ENCODE measurements around the gene OLFML1. TPM values are rescaled to one million over a fixed set of nuclear protein-coding genes. Genes with fewer than 3 reads are reported as not detected.
A peak's percentile ranks its signal among the peaks of the same experiment; 100 is the strongest.

Gene OLFML1
- total and polyA plus RNA-seq, 5 experiments from 2014 or later: 0.15 to 0.22 TPM; not detected in 3

DNA sequence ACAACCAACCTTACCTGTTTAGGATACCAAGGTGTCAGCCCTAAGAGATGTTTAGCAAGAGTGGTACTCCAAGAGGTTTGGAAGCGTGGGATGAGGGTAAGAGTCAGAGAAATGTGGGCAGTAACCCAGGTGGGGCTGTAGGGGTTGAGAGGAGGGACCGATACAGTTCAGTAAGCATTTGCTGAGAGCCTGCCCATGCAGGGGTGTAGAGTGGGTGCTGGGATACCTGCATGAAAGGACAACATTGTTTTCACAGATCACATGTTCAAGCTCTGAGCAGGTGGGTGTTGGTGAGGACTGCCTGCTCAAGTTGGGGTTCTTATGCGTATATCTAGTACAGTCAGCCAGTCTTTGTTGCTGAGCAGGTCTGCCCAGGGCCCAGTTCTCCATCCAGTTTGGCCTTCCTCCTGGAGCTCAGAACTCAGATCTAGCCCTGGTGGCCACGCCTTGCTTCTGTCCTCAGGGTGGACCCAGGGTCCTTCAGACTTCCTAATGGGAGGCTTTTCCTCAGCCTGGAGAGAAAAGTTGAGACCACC, 43.3 kb downstream of the OLFML1 start:
- peak overlapping the region in 9 of 10 donors; percentile 7 to 69 (median 43) for H3K4me3 Mint-ChIP-seq
- ATAC-seq (no peak), DNase-seq (no peak)
- no peaks in the 10 kb centered on the region for H3K27me3 Mint-ChIP-seq
- peaks cover 0 to 2% (median 1%) of the 10 kb centered on the region in 3 donors for H3K36me3 Mint-ChIP-seq
- H3K27ac Mint-ChIP-seq: peak overlapping the region in 9 of 10 donors; percentile 12 to 94 (median 84)
- no peaks in the 10 kb centered on the region for H3K9me3 Mint-ChIP-seq
- peaks cover 32 to 77% (median 60%) of the 10 kb centered on the region in 4 donors for H3K4me1 Mint-ChIP-seq
- POLR2A ChIA-PET: interaction anchor here (0.7 to 1.3 kb wide), 4 partner anchors 13 to 58 kb away, joined by 3 to 6 read pairs (median 3); partner anchors contain the start of gene PPFIBP2

DNA sequence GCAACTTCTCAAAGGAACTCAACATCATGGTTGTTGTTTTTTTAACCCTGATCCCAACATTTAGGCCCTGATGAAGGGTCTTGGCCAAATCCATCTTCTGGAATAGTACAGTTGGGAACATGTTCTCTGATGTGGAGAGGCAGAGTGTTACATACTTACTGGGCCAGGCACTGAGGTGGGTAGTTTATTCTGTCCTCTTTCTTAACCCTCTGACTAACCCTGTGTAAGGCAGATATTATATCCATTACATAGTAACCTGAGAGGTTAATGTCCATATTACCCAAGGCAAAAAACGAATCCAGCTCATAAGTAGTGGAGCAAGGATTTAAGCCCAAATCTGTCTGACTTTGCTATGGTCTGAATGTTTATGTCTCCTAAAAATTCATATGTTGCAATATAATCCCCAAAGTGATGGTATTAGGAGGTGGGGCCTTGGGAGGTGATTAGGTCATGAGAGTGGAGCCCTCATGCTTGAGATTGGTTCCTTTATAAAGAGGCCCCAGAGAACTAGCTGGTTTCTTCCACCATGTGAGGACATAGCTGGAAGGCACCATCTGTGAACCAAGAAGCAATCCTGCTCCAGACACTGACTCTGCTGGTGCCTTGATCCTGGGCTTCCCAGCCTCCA, 44.8 kb downstream of the OLFML1 start:
- POLR2A ChIA-PET: interaction anchor here (0.8 to 1.7 kb wide), 4 partner anchors 9 to 18 kb away, joined by 3 to 8 read pairs (median 4); no protein-coding TSS in a partner anchor
- Mint-ChIP-seq H3K36me3 (peaks cover 0 to 5% (median 0%) of the 10 kb centered on the region in 3 donors), H3K27me3 (peaks cover 0 to 1% (median 0%) of the 10 kb centered on the region in 5 donors)

DNA sequence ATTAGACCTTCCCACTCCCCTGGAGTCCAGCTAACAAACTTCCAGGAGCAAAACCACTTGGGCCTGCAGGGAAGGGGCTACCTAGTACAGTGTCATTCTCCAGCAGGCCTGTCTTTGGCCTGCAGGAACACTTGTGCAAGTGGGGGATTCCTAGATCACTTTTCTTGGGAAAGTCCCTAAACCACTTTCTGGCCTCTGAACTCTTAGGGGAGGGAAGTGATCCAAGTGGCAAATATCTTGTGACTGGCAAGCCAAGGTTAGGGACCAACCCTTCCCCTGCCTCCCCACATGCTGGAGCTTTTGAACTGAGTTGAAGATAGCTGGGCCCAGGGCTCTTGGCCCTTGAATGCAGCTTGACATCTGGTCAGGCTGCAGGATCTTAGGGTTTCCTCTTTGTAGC, 45.7 kb downstream of the OLFML1 start:
- DNase-seq (no peak), ATAC-seq (no peak)
- H3K4me3 Mint-ChIP-seq: no peak overlapping the region
- peak overlapping the region in 6 of 10 donors; percentile 13 to 89 (median 67) for H3K27ac Mint-ChIP-seq
- POLR2A ChIA-PET: interaction anchor here (1.0 to 1.7 kb wide), 3 partner anchors 9 to 17 kb away, joined by 3 to 8 read pairs (median 4); no protein-coding TSS in a partner anchor
- H3K4me1 Mint-ChIP-seq: peaks cover 27 to 77% (median 67%) of the 10 kb centered on the region in 4 donors
- no peaks in the 10 kb centered on the region for H3K9me3 Mint-ChIP-seq
- H3K36me3 Mint-ChIP-seq: peaks cover 0 to 5% (median 0%) of the 10 kb centered on the region in 3 donors
- peaks cover 0 to 2% (median 0%) of the 10 kb centered on the region in 5 donors for H3K27me3 Mint-ChIP-seq

More for the DNA sequence above, 44.8 kb downstream of the OLFML1 start:
- H3K4me1 Mint-ChIP-seq: peaks cover 28 to 77% (median 68%) of the 10 kb centered on the region in 4 donors
- no peak for ATAC-seq
- no peak for DNase-seq
- H3K27ac Mint-ChIP-seq: peak overlapping the region in 5 of 10 donors; percentile 8 to 89 (median 47)
- H3K4me3 Mint-ChIP-seq: no peak overlapping the region
- H3K9me3 Mint-ChIP-seq: no peaks in the 10 kb centered on the region

DNA sequence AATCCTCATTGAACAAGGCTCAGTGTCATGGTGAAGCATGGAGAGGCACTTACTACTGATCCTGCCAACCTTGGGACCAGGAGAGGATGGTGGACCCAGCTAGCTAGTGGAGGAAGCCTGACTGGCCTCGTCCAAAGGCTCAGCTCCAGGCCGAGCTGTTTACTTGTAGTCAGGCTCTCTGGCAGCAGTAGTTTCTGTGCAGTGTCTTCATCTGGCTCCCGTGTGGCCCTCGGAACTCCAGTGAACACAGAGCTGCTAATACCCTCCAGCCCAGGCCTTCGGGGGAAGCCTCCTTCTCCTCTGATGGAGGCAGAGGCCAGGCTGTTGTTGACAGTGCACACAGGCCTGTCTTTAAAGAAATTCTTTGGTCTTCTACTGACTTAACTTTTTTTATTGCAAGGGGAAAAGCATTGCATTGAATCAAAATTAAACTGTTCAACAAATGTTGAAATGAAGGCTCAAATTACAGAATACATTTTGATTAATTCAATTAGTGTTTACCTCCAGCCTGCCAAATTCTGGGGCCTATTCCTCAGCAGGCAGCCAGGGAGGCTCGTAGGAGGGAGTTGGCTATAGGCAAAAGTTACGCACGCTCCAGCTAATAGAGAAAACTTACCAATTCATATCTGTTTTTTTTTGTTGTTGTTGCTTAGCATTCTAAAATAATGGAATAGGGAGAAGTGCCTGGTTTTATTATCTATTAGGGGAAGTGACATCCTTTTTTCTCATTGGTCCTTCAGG, 47.3 kb downstream of the OLFML1 start:
- ATAC-seq: no peak
- H3K36me3 Mint-ChIP-seq: peaks cover 0 to 5% (median 0%) of the 10 kb centered on the region in 3 donors
- POLR2A ChIA-PET: no interaction called here
- DNase-seq: no peak
- H3K4me3 Mint-ChIP-seq: no peak overlapping the region
- peaks cover 0 to 10% (median 3%) of the 10 kb centered on the region in 5 donors for H3K27me3 Mint-ChIP-seq
- H3K4me1 Mint-ChIP-seq: peaks cover 29 to 78% (median 68%) of the 10 kb centered on the region in 4 donors
- H3K9me3 Mint-ChIP-seq: no peaks in the 10 kb centered on the region
- H3K27ac Mint-ChIP-seq: no peak overlapping the region

DNA sequence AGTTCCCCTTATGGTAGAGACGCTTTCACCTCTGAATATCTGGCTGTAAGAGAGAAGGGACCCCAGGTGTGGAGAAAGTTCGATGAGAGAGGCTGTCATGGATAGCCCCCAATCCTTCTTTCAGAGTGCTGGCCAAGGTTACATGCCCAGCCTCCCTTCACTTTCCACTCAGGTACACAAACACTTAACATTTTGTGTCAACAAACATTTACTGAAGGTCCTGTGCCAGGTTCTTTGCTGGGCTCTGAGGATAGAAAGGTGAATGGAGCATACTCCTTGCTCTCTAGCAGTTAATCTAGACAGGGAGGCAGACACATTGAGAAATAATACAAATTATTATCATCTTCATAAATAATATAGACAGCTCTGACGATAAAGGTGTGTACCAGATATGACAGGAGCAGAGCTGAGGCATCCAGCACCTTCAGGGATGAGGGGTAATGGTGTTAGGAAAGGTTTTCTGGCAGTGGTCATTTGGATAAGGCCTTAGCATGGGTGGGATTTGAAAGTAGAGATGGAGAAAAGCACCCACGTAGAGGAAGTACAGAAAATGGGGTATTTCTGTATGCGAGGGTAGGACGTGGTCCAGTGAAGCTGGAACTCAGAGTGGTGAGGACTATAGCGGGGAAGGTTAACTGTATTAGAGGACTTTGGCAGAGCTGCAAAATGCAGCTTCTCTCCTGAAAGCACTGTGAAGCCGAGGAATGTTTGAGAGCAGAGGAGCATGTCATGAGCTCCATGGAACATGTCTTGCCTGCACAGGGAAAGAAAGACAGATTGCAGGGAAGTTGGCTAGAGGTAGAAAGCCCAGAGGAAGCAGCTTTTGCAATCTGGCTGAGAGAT, 48.1 kb downstream of the OLFML1 start:
- H3K27me3 Mint-ChIP-seq: peaks cover 0 to 12% (median 3%) of the 10 kb centered on the region in 5 donors
- peak overlapping the region in 2 of 10 donors; percentile 3 to 19 for H3K27ac Mint-ChIP-seq
- H3K4me3 Mint-ChIP-seq: no peak overlapping the region
- ATAC-seq (no peak), DNase-seq (no peak)
- peaks cover 32 to 78% (median 68%) of the 10 kb centered on the region in 4 donors for H3K4me1 Mint-ChIP-seq
- H3K36me3 Mint-ChIP-seq: peaks cover 0 to 5% (median 0%) of the 10 kb centered on the region in 3 donors
- H3K9me3 Mint-ChIP-seq: no peaks in the 10 kb centered on the region
- POLR2A ChIA-PET: interaction anchor here (1.0 kb wide), 1 partner anchor 10 kb away, joined by 3 read pairs; no protein-coding TSS in a partner anchor

DNA sequence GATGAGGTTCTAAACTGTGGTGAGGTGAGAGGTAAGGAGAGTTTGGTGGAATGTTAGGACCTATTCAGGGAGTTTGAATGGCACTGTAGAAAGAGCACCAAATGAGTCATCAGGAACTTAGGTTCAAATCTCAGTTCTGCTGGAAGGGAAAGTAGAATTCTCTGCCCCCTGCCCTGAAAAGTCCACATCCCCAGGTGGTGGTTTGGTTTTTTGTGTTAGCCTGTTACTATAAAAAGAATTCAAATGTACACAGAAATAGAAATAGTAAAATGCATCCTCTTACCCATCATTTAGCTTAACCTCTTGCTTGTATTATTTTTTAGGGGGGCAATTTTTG, 48.7 kb downstream of the OLFML1 start:
- H3K9me3 Mint-ChIP-seq: no peaks in the 10 kb centered on the region
- no peak for DNase-seq
- H3K4me3 Mint-ChIP-seq: peak overlapping the region in 1 of 10 donors; percentile 15
- H3K36me3 Mint-ChIP-seq: peaks cover 0 to 5% (median 0%) of the 10 kb centered on the region in 3 donors
- H3K4me1 Mint-ChIP-seq: peaks cover 30 to 76% (median 66%) of the 10 kb centered on the region in 4 donors
- peak overlapping the region in 1 of 10 donors; percentile 19 for H3K27ac Mint-ChIP-seq
- POLR2A ChIA-PET: interaction anchor here (1.0 kb wide), 1 partner anchor 9 kb away, joined by 3 read pairs; no protein-coding TSS in a partner anchor
- H3K27me3 Mint-ChIP-seq: peaks cover 0 to 12% (median 3%) of the 10 kb centered on the region in 5 donors
- no peak for ATAC-seq

DNA sequence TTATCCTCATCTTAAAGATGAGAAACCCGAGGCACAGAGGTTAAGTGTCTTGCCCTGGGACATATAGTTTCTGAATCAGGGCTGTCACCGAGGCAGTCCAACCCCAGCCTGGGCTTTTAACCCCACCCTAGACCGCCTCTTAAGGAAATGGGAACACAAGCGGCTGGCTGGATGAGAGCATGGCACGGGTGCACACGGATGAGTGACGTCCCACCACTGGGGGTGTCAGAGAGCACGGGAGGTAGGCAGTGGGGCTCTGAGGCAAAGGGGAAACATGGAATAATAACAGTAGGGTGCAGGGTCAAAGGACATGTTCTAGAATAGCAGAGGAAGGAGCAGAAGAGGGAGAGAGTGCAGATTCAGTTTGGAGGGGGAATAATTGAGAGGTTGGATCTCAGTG, 50.8 kb downstream of the OLFML1 start:
- POLR2A ChIA-PET: no interaction called here
- Mint-ChIP-seq H3K9me3 (no peaks in the 10 kb centered on the region), H3K4me1 (peaks cover 33 to 71% (median 61%) of the 10 kb centered on the region in 4 donors), H3K4me3 (peak overlapping the region in 5 of 10 donors; percentile 12 to 37 (median 34)), H3K27ac (peak overlapping the region in 5 of 10 donors; percentile 37 to 87 (median 67)), H3K27me3 (peaks cover 0 to 12% (median 4%) of the 10 kb centered on the region in 5 donors), H3K36me3 (peaks cover 0 to 5% (median 0%) of the 10 kb centered on the region in 3 donors)
- peak; percentile 51 to 58 for ATAC-seq
- no peak for DNase-seq

DNA sequence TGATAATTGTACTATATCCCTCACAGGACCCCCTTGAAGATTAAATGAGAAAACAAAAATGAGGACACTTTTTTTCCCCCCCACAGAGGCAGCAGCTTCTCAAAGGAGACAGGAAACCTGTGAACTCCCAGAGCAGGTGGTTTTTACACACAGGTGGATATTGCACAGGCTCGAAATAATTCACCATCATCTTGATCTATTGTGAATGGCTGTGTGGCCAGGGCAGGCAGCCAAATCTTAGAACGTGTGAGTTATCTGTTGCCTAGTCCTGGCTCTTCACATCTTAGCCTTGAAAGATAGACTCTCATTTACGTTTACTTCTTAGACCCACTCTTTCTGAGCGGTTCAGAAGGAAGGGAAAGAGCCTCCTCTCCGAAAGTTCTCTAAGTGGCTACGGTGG, 52.0 kb downstream of the OLFML1 start:
- ATAC-seq: peak; percentile 42 to 53
- H3K27ac Mint-ChIP-seq: peak overlapping the region in 4 of 10 donors; percentile 37 to 89 (median 62)
- H3K36me3 Mint-ChIP-seq: peaks cover 0 to 5% (median 0%) of the 10 kb centered on the region in 3 donors
- POLR2A ChIA-PET: interaction anchor here (0.7 to 2.5 kb wide), 3 partner anchors 17 to 24 kb away, joined by 3 to 8 read pairs (median 3); partner anchors contain the start of gene PPFIBP2
- no peaks in the 10 kb centered on the region for H3K9me3 Mint-ChIP-seq
- H3K4me1 Mint-ChIP-seq: peaks cover 31 to 74% (median 59%) of the 10 kb centered on the region in 4 donors
- DNase-seq: no peak
- H3K4me3 Mint-ChIP-seq: peak overlapping the region in 3 of 10 donors; percentile 54 to 65 (median 63)
- H3K27me3 Mint-ChIP-seq: peaks cover 0 to 12% (median 4%) of the 10 kb centered on the region in 5 donors

DNA sequence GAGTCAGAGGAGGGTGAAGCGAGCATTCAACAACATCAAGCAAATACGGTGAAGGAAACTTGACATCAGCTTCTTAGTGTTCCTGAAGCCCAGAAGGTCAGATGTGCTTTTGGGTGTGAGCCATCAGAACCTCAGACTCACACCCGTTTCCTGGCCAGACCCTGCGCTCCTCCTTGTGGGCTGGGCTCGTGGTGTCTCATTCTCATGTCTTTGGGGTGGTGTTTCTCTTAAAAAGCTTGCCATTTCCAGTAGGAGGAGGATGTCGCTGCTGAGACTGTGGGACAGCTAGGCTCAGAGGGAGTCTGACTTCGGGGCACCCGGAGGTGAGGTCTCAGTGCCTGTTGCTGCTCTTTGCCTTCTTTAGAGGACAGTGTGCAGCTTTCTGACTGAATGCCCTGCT, 52.7 kb downstream of the OLFML1 start:
- H3K27me3 Mint-ChIP-seq: peaks cover 0 to 12% (median 4%) of the 10 kb centered on the region in 5 donors
- ATAC-seq (peak; percentile 59 to 71), DNase-seq (no peak)
- POLR2A ChIA-PET: interaction anchor here (1.0 to 2.5 kb wide), 2 partner anchors 23 to 25 kb away, joined by 7 to 8 read pairs; partner anchors contain the start of gene PPFIBP2
- H3K27ac Mint-ChIP-seq: peak overlapping the region in 7 of 10 donors; percentile 22 to 89 (median 64)
- H3K36me3 Mint-ChIP-seq: peaks cover 0 to 5% (median 0%) of the 10 kb centered on the region in 3 donors
- no peaks in the 10 kb centered on the region for H3K9me3 Mint-ChIP-seq
- peak overlapping the region in 7 of 10 donors; percentile 11 to 65 (median 20) for H3K4me3 Mint-ChIP-seq
- peaks cover 35 to 76% (median 61%) of the 10 kb centered on the region in 4 donors for H3K4me1 Mint-ChIP-seq

DNA sequence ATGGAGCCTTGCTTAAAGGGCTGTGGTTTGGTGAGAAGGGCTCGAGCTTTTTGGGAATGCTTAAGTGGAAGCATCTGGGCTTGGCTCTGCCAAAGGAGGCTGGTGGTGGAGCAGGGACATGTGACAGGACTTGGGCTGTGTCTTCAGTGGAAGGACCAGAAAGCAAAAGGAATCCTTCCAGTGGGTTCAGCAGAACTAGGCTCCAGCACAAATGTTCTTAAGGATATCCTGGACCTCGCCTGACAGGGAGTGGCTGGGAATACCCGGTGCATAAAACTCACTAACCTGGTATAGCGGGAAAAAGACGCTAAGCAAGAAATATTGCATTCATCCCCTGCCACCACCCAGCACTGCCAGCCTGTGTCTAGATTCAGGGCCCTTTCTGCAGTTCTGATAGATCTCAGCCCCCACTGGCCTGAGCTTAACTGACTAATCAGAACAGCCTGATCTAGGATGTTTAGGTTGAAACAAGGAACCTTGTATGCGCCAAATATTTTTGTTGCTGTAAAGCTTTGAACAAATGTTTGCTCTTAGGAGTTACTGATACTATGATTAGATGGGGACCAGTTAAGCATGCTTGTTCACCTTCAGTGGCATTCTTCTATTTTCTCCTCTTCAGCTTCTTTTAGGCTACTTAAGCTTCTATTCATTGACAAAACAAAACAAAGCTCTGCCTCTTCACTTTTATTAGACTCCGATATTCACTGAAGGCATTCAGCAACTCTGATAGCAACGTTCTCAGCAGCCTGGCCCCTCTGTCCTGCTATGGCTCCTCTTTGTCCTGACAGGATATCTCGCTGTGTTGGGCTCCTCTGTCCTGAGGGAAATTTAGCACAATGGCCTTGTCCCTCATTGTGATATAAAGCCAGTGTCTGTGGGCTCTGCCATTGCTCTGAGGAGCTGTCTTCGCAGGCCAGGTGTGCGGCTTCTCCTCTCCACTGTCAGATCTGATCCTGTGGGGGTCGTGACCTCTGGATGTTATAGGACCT, 53.5 kb downstream of the OLFML1 start:
- H3K27ac Mint-ChIP-seq: peak overlapping the region in 8 of 10 donors; percentile 12 to 87 (median 46)
- peaks cover 0 to 2% (median 0%) of the 10 kb centered on the region in 3 donors for H3K36me3 Mint-ChIP-seq
- peak overlapping the region in 7 of 10 donors; percentile 11 to 65 (median 23) for H3K4me3 Mint-ChIP-seq
- peaks cover 34 to 76% (median 58%) of the 10 kb centered on the region in 4 donors for H3K4me1 Mint-ChIP-seq
- ATAC-seq: no peak
- H3K27me3 Mint-ChIP-seq: peaks cover 0 to 12% (median 4%) of the 10 kb centered on the region in 5 donors
- no peak for DNase-seq
- POLR2A ChIA-PET: interaction anchor here (1.0 to 2.5 kb wide), 3 partner anchors 8 to 26 kb away, joined by 4 to 8 read pairs (median 7); partner anchors contain the start of gene PPFIBP2
- H3K9me3 Mint-ChIP-seq: no peaks in the 10 kb centered on the region

All from naive thymus-derived CD8-positive, alpha-beta T cell (primary cell).